Colonic mucosa (tissue), 4 donors: ENCODE results near the gene GDF9. TPM values are rescaled to one million over a fixed set of nuclear protein-coding genes. Genes with fewer than 3 reads are reported as not detected.
A peak's percentile ranks its signal among the peaks of the same experiment; 100 is the strongest.

Experiments
- DNase-seq: peaks from one replicate; pipeline ENCODE4 v3.0.0-alpha.2; 2020
- H3K27ac ChIP-seq: fragments of 200-600 bp; one replicate; pipeline ENCODE4 v1.8.0; 2021
- H3K27me3 ChIP-seq: fragments of 200-600 bp; one replicate; pipeline ENCODE4 v1.8.0; 2021
- H3K36me3 ChIP-seq: fragments of 200-600 bp; one replicate; pipeline ENCODE4 v1.8.0; 2021
- H3K4me1 ChIP-seq: fragments of 200-600 bp; one replicate; pipeline ENCODE4 v1.8.0; 2021; ENCODE audit warnings: mild to moderate bottlenecking
- H3K4me3 ChIP-seq: fragments of 200-600 bp; one replicate; pipeline ENCODE4 v1.8.0; 2021
- H3K9ac ChIP-seq, 2 donors: one replicate each; pipeline ENCODE4 v1.7.0; 2013; ENCODE audit warnings: control low read depth in 2 of 2, low read depth in 2 of 2, low read length in 2 of 2
- H3K9me3 ChIP-seq: fragments of 200-600 bp; one replicate; pipeline ENCODE4 v1.8.0; 2021
- CTCF ChIP-seq: fragments of 200-600 bp; IDR thresholded peaks from one replicate; pipeline ENCODE4 v1.8.0; 2022; ENCODE audit warnings: antibody characterized with exemption, mild to moderate bottlenecking
- intact Hi-C: fragments of 100-400 bp; cut with DNase I; formaldehyde crosslinking; loops from one replicate; pipeline ENCODE4 v1.14.1; 2022
- total RNA-seq, 2 donors: library from RNA; stranded (reverse); fragmentation: NEBNext Ultra II Directional in 1 of 2; extraction: Animal tissue kit (Norgen Biotek cat#: 25700) in 1 of 2; gene quantifications; one replicate each; pipeline ENCODE4 v1.2.1, GENCODE V29; 2021
- donor health status: healthy.
- donor health status: DM: no; HTN: no; CAD: no.
- donor health status: DM: no; HTN: no; CAD: no.

Gene GDF9
- total RNA-seq, 2 donors from 2014 or later: 0.64 to 0.69 TPM

- Histone ChIP-seq H3K4me3 (peak overlapping the region; percentile 85), H3K36me3 (no peaks in the 10 kb centered on the region), H3K27ac (peak overlapping the region; percentile 96), H3K9ac (peak overlapping the region; percentile 93 to 97), H3K9me3 (no peaks in the 10 kb centered on the region), H3K4me1 (no peaks in the 10 kb centered on the region), H3K27me3 (no peaks in the 10 kb centered on the region)
- intact Hi-C loops: loop anchor here (5.0 kb wide), 2 partner anchors 36 to 51 kb away; partner anchors contain the start of genes GDF9 and UQCRQ
- no peak for TF ChIP-seq CTCF
- DNase-seq: peak; percentile 71
Observed at GRCh38 chr5:132831095-132831860, 35.0 kb downstream of the GDF9 start.

- no peaks in the 10 kb centered on the region for H3K9me3 ChIP-seq
- peak within 1 kb of the TSS; percentile 85 for H3K4me3 ChIP-seq
- DNase-seq: peak; percentile 78
- intact Hi-C loops: loop anchor here (5.0 kb wide), 2 partner anchors 37 to 52 kb away; partner anchors contain the start of genes GDF9 and UQCRQ
- peak within 1 kb of the TSS; percentile 96 for H3K27ac ChIP-seq
- no peak for TF ChIP-seq CTCF
- H3K9ac ChIP-seq: peak within 1 kb of the TSS; percentile 93 to 97
- H3K36me3 ChIP-seq: no peaks in the 10 kb centered on the region
- no peaks in the 10 kb centered on the region for H3K4me1 ChIP-seq
- no peaks in the 10 kb centered on the region for H3K27me3 ChIP-seq
Observed at GRCh38 chr5:132830436-132831094, 35.7 kb downstream of the GDF9 start, which contains the start of gene SHROOM1. Gene SHROOM1 (minus strand): TSS chr5:132830647. CDS start chr5:132826140, 4,507 bp downstream.

- H3K4me1 ChIP-seq: no peaks in the 10 kb centered on the region
- peak overlapping the region; percentile 96 for H3K27ac ChIP-seq
- H3K9me3 ChIP-seq: no peaks in the 10 kb centered on the region
- no peaks in the 10 kb centered on the region for H3K27me3 ChIP-seq
- peak; percentile 84 for DNase-seq
- peak overlapping the region; percentile 93 to 97 for H3K9ac ChIP-seq
- peak; percentile 91 for TF ChIP-seq CTCF
- H3K36me3 ChIP-seq: no peaks in the 10 kb centered on the region
- peak overlapping the region; percentile 85 for H3K4me3 ChIP-seq
- intact Hi-C loops: loop anchor here (5.0 to 10.0 kb wide), 4 partner anchors 37 to 445 kb away; partner anchors contain the start of genes GDF9 and UQCRQ
Observed at GRCh38 chr5:132829742-132830435, 36.4 kb downstream of the GDF9 start.

- DNase-seq: peak; percentile 45
- Histone ChIP-seq H3K4me3 (peak overlapping the region; percentile 85), H3K9ac (peak overlapping the region; percentile 93 to 97), H3K36me3 (no peaks in the 10 kb centered on the region), H3K27me3 (no peaks in the 10 kb centered on the region), H3K9me3 (no peaks in the 10 kb centered on the region), H3K27ac (no peak overlapping the region), H3K4me1 (no peaks in the 10 kb centered on the region)
- no peak for TF ChIP-seq CTCF
- intact Hi-C loops: loop anchor here (10.0 kb wide), 2 partner anchors 304 to 444 kb away; no protein-coding TSS in a partner anchor
Observed at GRCh38 chr5:132828846-132829494, 37.3 kb downstream of the GDF9 start.
